Adrenal gland (tissue), 12 donors: ENCODE measurements around the gene DDX27. TPM values are rescaled to one million over a fixed set of nuclear protein-coding genes. Genes with fewer than 3 reads are reported as not detected.

Source experiments
- DNase-seq, 7 donors: peaks; one replicate each; pipeline ENCODE4 v3.0.0-alpha.2; 2019 to 2020
- H3K27ac ChIP-seq, 5 donors: fragments of 200-600 bp; sonication (generic) in 4 of 5; 1 replicate in 3 of 5; 2 replicates in 2 of 5; pipeline versions ENCODE4 v1.5.1 to v1.8.0; 2016 to 2020; ENCODE audit warnings: mild to moderate bottlenecking in 1 of 5
- H3K27me3 ChIP-seq: fragments of 200-600 bp; 2 replicates; pipeline ENCODE4 v1.8.0; 2021
- H3K36me3 ChIP-seq, 2 donors: fragments of 200-600 bp; replicated peaks in 1 of 2; 1 replicate in 1 of 2; 2 replicates in 1 of 2; pipeline versions ENCODE4 v1.5.1 to v1.8.0; 2018 to 2022
- H3K4me1 ChIP-seq, 2 donors: fragments of 200-600 bp; replicated peaks in 1 of 2; 1 replicate in 1 of 2; 2 replicates in 1 of 2; pipeline versions ENCODE4 v1.5.1 to v1.8.0; 2018 to 2021
- H3K4me3 ChIP-seq, 4 donors: fragments of 200-600 bp; sonication (generic) in 3 of 4; one replicate each; pipeline ENCODE4 v1.5.1; 2016 to 2018
- H3K9me3 ChIP-seq, 3 donors: fragments of 200-600 bp; sonication (generic) in 1 of 3; replicated peaks in 1 of 3; 1 replicate in 2 of 3; 2 replicates in 1 of 3; pipeline versions ENCODE4 v1.5.1 to v1.8.0; 2016 to 2021
- CTCF ChIP-seq, 6 experiments: fragments of 450-650 bp in 4 of 6; fragments of 200-600 bp in 2 of 6; sonication (generic) in 1 of 6; IDR thresholded peaks; 1 replicate in 5 of 6; 2 replicates in 1 of 6; pipeline versions ENCODE4 v1.5.1 to v1.8.0; 2016 to 2021; ENCODE audit warnings: antibody characterized with exemption in 6 of 6, mild to moderate bottlenecking in 2 of 6, moderate library complexity in 1 of 6
- POLR2A ChIP-seq, 2 donors: fragments of 450-650 bp; IDR thresholded peaks; one replicate each; pipeline ENCODE4 v1.6.1; 2017; ENCODE audit warnings: antibody characterized with exemption in 2 of 2, mild to moderate bottlenecking in 2 of 2, moderate library complexity in 1 of 2
- whole genome bisulfite sequencing, 4 donors: extraction: QIAGEN DNeasy Blood & Tissue Kit in 2 of 4; methylation state at CpG; one replicate each; pipeline versions ENCODE4 v1.1.5 to v1.1.7; 2013 to 2017; 5-methylcytosine and 5-hydroxymethylcytosine counted together
- intact Hi-C, 2 donors: fragments of 100-400 bp; cut with DNase I; formaldehyde crosslinking; loops; one replicate each; pipeline versions ENCODE4 v1.14.1 to v1.15.0; 2022 to 2023
- polyA plus RNA-seq, 3 donors: library from polyadenylated mRNA; stranded (reverse); fragments of 200-250 nt in 2 of 3; fragments of 350-450 nt in 1 of 3; fragmentation: Illumina TruSeq in 1 of 3; extraction: RNeasy Lipid Tissue Mini Kit (QIAGEN cat#74804) in 1 of 3; gene quantifications; one replicate each; pipeline ENCODE4 v1.2.3, GENCODE V29; 2013 to 2014
- total RNA-seq, 9 donors: library from RNA; depleted of rRNA in 4 of 9; stranded (reverse); fragments of >200 nt in 4 of 9; fragments of 120-200 nt in 1 of 9; fragmentation: NEBNext Ultra II Directional in 1 of 9; extraction: Animal tissue kit (Norgen Biotek cat#: 25700) in 1 of 9; gene quantifications; one replicate each; pipeline versions ENCODE4 v1.1.0 to v1.2.4, GENCODE V29; 2013 to 2023
- donor health status: healthy with polysubstance abuse.
- donor health status: Bipolar disorder and iron deficiency.
- donor health status: DM: yes; HTN: yes; CAD: no.
- donor health status: DM: no; HTN: no; CAD: no.
- donor health status: DM: no; HTN: no; CAD: no.
- donor health status: DM: yes; HTN: yes; CAD: no.

Gene DDX27
- total and polyA plus RNA-seq, 12 donors: 18.7 to 42.3 (median 23.2) TPM

GRCh38 chr20:49259284-49259683 lies 40.1 kb downstream of the DDX27 start:
- TF ChIP-seq POLR2A (IDR thresholded peaks at IDR 0.05) (no peak), CTCF (IDR thresholded peaks at IDR 0.05) (no peak)
- Histone ChIP-seq H3K4me1 (no peaks in the 10 kb centered on the region), H3K27ac (no peak overlapping the region), H3K9me3 (no peaks in the 10 kb centered on the region), H3K4me3 (no peak overlapping the region), H3K27me3 (no peaks in the 10 kb centered on the region), H3K36me3 (peaks cover 0 to 96% of the 10 kb centered on the region in 2 donors)
- DNase-seq: peak in 1 of 7 donors; percentile 23
- intact Hi-C loops: no loop called here
- WGBS, 4 donors: 58 to 90% (median 67%) methylated on average over 4 of the region's 4 CpGs

- Histone ChIP-seq H3K9me3 (no peaks in the 10 kb centered on the region), H3K4me3 (no peak overlapping the region), H3K27me3 (no peaks in the 10 kb centered on the region), H3K4me1 (no peaks in the 10 kb centered on the region), H3K36me3 (peaks cover 0 to 96% of the 10 kb centered on the region in 2 donors), H3K27ac (no peak overlapping the region)
- intact Hi-C loops: no loop called here
- 94 to 100% (median 95%) methylated on average over 2 of the region's 2 CpGs for WGBS, 4 donors
- DNase-seq: no peak
- TF ChIP-seq POLR2A (IDR thresholded peaks at IDR 0.05): no peak
- TF ChIP-seq CTCF (IDR thresholded peaks at IDR 0.05): no peak
Observed at GRCh38 chr20:49259799-49260198, 40.6 kb downstream of the DDX27 start.

GRCh38 chr20:49260218-49260617 lies 41.0 kb downstream of the DDX27 start:
- Histone ChIP-seq H3K4me1 (no peaks in the 10 kb centered on the region), H3K36me3 (peaks cover 0 to 96% of the 10 kb centered on the region in 2 donors), H3K9me3 (no peaks in the 10 kb centered on the region), H3K27me3 (no peaks in the 10 kb centered on the region), H3K27ac (no peak overlapping the region), H3K4me3 (no peak overlapping the region)
- intact Hi-C loops: no loop called here
- 95 to 98% (median 96%) methylated on average over 4 of the region's 4 CpGs for WGBS, 4 donors
- DNase-seq: no peak
- TF ChIP-seq POLR2A (IDR thresholded peaks at IDR 0.05) (no peak), CTCF (IDR thresholded peaks at IDR 0.05) (no peak)

GRCh38 chr20:49261173-49261572 lies 42.0 kb downstream of the DDX27 start:
- Histone ChIP-seq H3K9me3 (no peaks in the 10 kb centered on the region), H3K27ac (no peak overlapping the region), H3K4me1 (no peaks in the 10 kb centered on the region), H3K4me3 (no peak overlapping the region), H3K27me3 (no peaks in the 10 kb centered on the region), H3K36me3 (peaks cover 0 to 94% of the 10 kb centered on the region in 2 donors)
- 97 to 100% (median 98%) methylated on average over 3 of the region's 3 CpGs for WGBS, 4 donors
- TF ChIP-seq CTCF (IDR thresholded peaks at IDR 0.05): no peak
- no peak for TF ChIP-seq POLR2A (IDR thresholded peaks at IDR 0.05)
- intact Hi-C loops: no loop called here
- DNase-seq: peak in 1 of 7 donors; percentile 15
